Measurements from ENCODE around the gene RBM19.
"Not testable (repeated sequence)": the region's sequence is repeated elsewhere in the genome, so short reads cannot be mapped to it uniquely, and the experiment has no call there.

RBM19 gene

GRCh38 chr12:113965951-113966797, at the start of gene RBM19:
TSS of gene RBM19 (minus strand) at chr12:113966325. CDS start at chr12:113966227, 98 bp downstream.
- DNase-seq = peak; percentile 99 to 100 (median 100)

DNA sequence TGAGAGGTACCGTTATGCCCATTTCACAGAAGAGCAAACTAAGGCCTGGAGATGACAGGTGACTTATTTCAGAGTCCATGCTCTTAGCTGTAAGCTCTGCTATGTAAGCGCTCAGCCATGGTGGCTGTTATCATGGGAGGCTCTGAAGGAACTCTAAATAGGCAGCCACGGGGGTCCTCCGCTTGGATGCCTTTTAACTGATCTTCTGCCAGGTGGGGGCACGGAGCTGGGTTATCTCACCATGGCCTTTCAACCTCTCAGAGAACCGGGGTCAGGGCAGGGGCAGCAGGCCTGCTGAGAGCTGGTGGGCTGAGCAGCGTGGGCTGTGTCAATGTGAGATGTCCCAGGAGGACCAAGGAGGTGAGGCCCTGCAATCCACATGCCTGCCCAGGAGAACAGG, 49.7 kb upstream of the RBM19 start:
- DNase-seq = no peak

- DNase-seq = peak; percentile 35 to 77 (median 75)
Observed at GRCh38 chr12:114013575-114014345, 47.6 kb upstream of the RBM19 start.

DNA sequence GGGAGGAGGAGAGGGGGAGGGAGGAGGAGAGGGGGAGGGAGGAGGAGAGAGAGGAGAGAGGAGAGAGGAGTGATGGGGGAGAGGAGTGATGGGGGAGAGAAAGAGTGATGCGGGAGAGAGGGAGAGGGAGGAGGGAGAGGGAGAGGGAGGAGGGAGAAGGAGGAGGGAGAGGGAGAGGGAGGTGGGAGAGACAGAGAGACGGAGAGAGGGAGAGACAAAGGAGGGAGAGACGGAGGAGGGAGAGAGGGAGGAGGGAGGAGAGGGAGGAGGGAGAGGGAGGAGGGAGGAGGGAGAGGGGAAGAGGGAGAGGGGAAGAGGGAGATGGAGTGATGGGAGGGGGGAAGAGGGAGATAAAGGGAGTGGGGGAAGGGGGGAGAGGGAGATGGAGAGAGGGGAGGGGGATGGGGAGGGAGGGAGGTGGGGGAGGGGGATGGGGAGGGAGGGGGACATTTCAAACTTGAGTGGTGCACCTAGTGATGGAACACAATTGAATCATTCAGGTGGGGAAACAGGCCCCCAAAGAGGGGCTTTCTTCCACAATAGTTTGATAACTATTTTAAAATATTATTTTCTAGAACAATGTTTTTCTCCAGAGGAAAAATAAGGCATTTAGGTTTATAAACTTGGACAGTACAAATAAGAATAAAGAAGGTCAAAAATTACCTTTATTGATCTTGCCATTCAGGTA, 46.8 kb upstream of the RBM19 start:
- DNase-seq = no peak

GRCh38 chr12:114011711-114012110, 45.6 kb upstream of the RBM19 start:
- peak in 1 of 3 experiments; percentile 65 for DNase-seq

DNA sequence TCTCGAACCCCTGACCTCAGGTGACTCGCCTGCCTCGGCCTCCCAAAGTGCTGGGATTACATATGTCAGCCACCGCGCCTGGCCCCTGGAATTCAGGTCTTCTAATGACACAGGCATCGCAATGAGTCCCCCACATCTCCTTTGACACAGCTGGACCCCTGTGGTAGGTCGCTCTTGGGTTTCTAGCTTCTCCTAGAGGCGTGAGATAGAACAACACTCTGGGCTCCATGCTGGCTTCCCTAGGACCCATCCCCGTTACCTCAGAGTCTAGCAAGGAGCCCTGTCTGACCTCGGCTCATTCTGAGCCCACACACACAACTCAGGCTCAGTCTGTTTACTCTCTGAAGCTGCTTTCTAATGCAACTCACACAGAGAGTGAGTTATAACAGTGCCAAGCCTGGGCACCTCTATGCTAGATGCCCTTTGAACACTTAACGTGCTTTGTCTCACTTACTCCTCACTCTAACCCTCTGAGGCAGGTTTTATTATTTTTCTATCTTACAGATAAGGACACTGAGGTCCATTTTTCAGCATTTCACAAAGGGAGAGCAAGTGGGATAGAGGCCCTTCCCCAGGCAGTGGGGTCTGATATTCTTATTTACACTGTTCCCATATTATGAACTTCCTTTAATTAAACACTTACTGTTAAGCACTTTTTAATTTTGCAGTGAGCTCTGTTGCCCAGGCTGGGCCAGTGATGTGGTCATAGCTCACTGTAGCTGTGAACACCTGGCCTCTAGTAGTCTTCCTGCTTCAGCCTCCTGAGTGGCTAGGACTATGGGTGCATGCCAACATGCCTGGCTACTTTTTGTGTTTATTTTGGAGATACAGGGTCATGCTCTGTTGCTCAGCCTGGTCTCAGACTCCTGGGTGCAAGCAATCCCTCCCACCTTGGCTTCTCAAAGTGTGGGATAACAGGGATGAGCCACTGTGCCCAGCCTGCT, 40.6 kb upstream of the RBM19 start:
- peak in 1 of 3 experiments; percentile 20 for DNase-seq

DNA sequence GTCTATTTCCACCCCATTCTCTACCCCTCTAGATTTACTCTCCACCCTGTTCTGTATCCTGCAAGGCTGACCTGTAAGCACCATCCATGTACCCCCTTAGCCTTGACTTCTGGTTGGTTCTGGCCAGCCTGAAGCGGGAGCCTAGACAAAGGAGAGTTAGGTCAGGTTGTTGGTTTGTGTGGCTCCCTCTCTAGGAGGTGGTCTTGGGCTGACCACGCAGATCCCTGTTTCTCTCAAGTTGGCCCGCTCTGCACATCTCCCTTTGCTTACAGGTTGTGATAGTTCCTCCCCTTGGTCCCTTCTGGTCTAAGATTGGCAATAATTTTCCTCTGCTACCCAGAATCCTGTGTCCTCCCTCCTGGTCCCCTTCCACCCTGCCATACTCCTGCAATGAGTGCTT, 38.3 kb upstream of the RBM19 start:
- no peak for DNase-seq

DNA sequence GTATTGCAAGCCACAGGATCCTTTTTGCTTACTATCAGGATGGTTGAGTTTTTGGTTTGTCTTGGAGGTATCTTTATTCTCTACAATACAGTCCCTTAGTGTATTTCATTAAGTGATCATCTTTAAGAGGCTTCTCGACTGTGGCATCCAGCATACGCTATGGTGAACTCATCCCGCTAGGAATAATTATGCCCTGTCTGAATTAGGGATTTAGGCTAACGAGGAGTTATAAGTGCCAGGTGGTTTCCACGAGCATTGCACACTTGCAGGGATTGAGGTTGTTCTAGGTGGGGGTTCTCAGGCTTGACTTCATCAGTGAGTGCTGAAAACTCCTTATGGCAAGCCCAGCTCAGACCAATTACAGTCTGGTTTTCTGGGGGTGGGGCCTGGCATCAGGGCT, 37.2 kb upstream of the RBM19 start:
- DNase-seq = peak in 2 of 3 experiments; percentile 29 to 85

DNA sequence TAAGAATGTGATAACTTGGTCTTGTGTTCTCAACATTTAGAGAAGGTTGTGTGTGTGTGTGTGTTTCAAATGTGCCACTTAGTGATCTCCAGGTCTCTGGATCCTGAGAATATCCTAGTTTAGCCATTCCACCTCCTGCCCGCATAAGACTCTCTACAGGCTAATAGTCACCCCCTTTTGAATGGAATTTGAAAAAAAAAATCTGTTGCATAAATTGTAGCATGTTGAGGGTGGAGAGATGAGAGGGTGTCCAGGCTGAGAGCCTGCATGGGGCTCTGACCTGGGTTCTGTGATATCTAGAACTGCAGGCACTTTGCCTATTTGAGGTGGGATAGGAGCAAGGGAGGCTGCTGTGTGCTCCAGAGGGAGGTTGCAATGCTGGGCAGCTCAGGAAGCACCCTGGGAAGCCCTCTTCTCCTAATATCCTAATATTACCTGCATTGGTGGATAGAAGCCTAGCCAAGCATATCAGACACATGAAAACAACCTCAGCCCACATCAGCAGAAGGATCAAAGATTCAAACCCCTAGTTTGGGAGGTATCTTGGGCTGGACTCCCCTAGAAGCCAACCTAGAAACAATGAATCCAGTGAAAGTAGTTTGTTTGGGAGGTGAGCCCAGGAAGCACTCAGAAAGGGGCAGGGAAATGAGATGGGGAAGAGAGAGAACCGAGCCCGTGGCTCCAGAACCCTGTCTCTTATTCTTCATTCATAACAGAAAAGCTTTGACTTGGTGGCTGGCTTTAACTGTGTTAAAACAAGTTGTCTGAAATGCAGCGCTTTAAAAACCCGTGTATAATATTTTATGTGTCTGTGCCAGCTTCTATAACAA, 35.6 kb upstream of the RBM19 start:
- DNase-seq = no peak

GRCh38 chr12:114000861-114001260, 34.7 kb upstream of the RBM19 start:
- no peak for DNase-seq

- not testable (repeated sequence) for DNase-seq
Observed at GRCh38 chr12:114000261-114000660, 34.1 kb upstream of the RBM19 start.

- DNase-seq = no peak
Observed at GRCh38 chr12:113997365-113997764, 31.2 kb upstream of the RBM19 start.

DNA sequence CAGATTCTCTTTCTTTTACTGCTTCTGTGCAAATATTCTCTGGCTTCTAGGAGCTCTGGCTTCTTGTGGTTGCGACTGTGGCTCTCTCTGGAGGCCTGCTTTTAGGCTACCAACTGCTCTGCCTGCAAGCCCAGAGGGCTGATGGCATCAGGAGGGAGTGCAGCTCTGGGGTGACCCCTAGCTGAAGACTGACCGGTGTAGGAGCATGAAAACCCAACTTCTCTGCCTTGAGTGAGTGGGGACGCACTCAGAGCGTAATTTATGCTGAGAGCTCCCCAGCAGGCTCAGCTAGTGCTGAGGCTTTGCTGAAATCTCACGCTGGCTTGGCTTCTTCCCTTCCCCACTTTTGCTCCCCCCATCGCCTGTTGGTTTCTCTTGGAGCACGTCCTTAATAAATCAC, 29.9 kb upstream of the RBM19 start:
- DNase-seq = no peak

DNA sequence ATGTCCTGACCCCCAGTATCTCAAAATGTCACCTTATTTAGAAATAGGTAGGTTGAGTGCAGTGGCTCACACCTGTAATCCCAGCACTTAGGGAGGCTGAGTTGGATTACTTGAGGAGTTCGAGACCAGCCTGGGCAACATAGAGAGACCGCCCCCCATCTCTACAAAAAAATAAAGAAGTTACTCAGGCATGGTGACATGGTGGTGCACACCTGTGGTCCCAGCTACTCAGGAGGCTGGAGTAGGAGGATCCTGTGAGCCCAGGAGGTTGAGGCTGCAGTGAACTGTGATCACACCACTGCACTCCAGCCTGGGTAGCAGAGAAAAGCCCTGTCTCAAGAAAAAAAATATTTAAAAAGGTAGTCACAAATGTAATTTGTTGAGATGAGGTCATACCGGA, 27.9 kb upstream of the RBM19 start:
- DNase-seq = no peak

GRCh38 chr12:113992751-113993150, 26.6 kb upstream of the RBM19 start:
- DNase-seq = not testable (repeated sequence)

GRCh38 chr12:113991224-113992044, 25.3 kb upstream of the RBM19 start:
- no peak for DNase-seq

DNA sequence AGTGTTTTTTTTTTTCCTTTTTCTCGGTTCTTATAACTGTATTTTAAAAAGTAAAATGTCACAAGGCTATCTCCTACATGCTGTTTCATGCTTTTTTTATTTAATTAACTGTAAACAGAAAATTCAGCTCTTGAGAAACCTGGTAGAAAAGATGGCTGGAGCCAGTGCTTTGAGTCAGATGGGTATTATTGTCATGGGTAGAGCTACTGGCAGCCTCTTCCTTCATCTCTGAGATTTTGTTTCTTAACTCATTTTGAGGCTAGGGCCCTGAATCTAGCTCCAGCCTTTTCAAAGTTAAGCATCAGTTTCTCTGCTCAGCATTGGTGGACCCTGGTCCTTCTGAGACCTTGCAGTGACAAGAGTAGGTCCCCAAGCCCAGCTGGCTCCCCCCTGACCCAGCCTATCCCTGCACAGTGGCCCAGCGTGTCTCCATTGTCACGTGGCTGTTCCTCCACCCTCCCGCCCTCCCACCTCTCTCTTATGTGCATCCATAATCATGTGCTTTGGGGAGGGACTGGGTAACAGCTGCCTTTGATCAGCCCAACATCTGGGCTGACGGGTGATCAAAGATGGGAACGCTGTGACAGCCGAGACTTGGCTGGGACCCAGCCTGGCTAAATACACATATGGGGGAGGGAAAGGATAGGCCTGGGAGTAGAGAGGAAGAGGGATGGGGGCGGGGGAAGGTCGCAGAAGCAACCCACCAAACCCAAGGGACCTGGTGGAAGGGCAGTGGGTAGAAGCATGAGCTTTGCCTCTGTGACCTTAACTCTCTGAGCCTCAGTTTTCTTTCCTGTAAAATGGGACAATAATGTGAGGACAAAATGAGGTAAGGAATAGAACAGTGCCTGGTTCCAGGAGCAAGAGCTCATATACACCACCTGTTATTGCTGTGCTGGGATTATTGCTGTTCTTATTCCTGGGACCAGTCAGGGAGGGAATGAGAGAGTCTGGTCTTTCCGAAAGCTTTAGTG, 24.4 kb upstream of the RBM19 start:
- peak in 1 of 3 experiments; percentile 40 for DNase-seq

DNA sequence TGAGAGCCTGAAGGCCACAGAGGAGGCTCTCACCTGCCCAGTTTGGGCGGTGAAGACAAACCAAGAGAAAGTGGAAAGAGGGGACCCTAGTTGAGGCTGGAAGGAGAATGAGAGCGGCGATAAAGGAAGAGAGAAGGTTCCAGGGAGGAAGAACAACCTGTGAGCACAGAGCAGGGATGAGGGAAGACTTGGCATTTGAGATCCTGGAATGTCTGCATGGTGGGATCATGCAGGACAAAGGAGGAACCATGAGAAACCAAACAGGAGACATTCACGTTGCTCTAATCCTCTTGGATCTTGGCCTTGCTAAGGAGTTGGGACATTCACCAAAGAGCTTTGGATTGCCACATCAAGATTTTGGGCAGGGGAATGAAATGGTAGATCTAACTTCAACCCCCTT, 22.9 kb upstream of the RBM19 start:
- no peak for DNase-seq

DNA sequence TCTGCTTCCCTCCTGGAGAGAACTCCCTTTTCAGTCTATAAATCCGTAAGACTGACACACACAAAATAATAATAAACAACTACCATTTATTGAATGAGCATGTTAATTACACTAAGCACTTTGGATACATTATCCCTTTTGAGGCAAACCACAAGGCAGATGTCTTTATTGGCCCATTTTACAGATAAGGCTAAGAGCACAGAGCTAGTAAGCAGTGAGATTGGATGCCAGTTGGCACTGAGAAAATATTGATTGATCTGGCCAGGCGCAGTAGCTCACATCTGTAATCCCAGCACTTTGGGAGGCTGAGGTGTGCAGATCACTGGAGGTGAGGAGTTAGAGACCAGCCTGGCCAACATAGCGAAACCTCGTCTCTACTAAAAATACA, 21.9 kb upstream of the RBM19 start:
- DNase-seq = no peak

All from NCI-H1417 (cell line).